ENCODE results near the gene LARP4B. TPM values are rescaled to one million over a fixed set of nuclear protein-coding genes. Genes with fewer than 3 reads are reported as not detected.

Gene LARP4B
- total RNA-seq, 6 experiments from 2014 or later, result 81.5 to 88.1 (median 83.5) TPM

DNA sequence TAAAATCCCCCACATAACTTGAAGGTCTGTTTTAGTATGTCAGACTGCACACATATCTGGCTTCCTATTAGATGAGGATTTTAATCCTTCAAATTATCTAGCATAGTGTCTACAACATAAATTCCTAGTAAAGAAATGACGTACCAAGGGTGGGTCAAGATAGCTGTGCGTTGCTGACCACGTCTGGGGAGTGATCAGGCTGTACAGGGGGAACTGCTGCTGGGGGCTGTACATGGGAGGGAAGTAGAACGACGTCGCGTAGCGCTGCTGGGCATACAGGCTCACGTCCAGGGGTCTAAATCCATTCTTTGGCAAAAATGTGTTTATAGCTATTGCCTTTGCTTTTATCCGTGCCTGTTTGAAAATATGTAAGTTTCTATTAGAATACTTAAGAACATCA lies 102.3 kb downstream of the LARP4B start:
- peaks cover 47% of the 10 kb centered on the region for H3K36me3 Mint-ChIP-seq (ENCODE audit: low read depth)
- no peaks in the 10 kb centered on the region for H3K9me3 Mint-ChIP-seq
- no peaks in the 10 kb centered on the region for H3K4me1 Mint-ChIP-seq (ENCODE audit: low read depth)
- DNase-seq, result no peak
- 0 out of 2 replicates have a peak overlapping the region, but pooled peaks have one; percentile 7 for H3K27ac Mint-ChIP-seq
- no peaks in the 10 kb centered on the region for H3K27me3 Mint-ChIP-seq (ENCODE audit: insufficient read depth)
- no peak overlapping the region for H3K4me3 Mint-ChIP-seq
- TF ChIP-seq, protein P1, sequence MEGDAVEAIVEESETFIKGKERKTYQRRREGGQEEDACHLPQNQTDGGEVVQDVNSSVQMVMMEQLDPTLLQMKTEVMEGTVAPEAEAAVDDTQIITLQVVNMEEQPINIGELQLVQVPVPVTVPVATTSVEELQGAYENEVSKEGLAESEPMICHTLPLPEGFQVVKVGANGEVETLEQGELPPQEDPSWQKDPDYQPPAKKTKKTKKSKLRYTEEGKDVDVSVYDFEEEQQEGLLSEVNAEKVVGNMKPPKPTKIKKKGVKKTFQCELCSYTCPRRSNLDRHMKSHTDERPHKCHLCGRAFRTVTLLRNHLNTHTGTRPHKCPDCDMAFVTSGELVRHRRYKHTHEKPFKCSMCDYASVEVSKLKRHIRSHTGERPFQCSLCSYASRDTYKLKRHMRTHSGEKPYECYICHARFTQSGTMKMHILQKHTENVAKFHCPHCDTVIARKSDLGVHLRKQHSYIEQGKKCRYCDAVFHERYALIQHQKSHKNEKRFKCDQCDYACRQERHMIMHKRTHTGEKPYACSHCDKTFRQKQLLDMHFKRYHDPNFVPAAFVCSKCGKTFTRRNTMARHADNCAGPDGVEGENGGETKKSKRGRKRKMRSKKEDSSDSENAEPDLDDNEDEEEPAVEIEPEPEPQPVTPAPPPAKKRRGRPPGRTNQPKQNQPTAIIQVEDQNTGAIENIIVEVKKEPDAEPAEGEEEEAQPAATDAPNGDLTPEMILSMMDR (IDR thresholded peaks at IDR 0.05), result no peak

DNA sequence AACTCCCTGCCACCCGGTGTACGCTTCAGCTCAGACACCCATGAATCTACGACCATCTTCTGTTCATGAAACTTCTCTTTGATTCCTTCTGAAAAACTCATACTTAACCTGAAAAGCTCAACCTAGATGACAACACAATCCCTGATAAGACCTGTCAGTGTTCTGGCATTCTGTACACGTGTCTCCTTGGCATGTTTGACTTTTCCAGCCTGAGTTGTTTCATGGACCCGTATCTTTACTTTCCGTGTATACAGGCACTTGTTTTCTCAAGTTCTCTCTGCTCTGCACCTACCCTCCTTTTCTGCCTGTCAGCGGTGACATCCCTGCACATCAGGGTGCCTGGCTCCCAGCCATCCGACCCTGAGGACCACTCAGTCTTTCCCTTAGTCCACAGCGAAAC lies 103.3 kb downstream of the LARP4B start:
- Mint-ChIP-seq H3K27ac (no peak overlapping the region), H3K4me1 (ENCODE audit: low read depth) (no peaks in the 10 kb centered on the region), H3K27me3 (ENCODE audit: insufficient read depth) (no peaks in the 10 kb centered on the region), H3K9me3 (no peaks in the 10 kb centered on the region), H3K36me3 (ENCODE audit: low read depth) (peaks cover 47% of the 10 kb centered on the region), H3K4me3 (no peak overlapping the region)
- no peak for DNase-seq
- TF ChIP-seq, protein P1 (IDR thresholded peaks at IDR 0.05), result no peak

DNA sequence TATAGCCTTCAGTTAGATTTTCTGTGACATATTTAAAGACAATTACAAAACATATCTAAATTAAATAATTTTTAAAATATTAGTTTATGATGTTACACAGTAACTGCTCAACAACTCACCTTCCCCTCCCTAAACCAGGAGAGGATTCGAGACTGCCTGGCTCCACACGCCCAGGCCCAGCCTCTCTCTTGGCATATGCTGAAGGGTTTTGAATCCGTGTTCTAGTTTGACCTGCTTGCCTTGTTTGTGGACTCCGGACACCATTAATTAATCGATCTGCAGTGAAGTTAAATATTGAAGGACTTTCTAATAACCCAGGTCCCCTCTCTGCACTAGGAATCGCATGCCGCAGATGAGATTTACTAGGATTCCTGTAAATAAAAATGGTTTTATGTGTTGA lies 106.6 kb downstream of the LARP4B start:
- Mint-ChIP-seq H3K4me3 (no peak overlapping the region), H3K27ac (no peak overlapping the region), H3K4me1 (ENCODE audit: low read depth) (peaks cover 16% of the 10 kb centered on the region), H3K27me3 (ENCODE audit: insufficient read depth) (peaks cover 4% of the 10 kb centered on the region), H3K9me3 (no peaks in the 10 kb centered on the region), H3K36me3 (ENCODE audit: low read depth) (peaks cover 53% of the 10 kb centered on the region)
- TF ChIP-seq, protein P1 (IDR thresholded peaks at IDR 0.05), result no peak
- DNase-seq, result no peak

DNA sequence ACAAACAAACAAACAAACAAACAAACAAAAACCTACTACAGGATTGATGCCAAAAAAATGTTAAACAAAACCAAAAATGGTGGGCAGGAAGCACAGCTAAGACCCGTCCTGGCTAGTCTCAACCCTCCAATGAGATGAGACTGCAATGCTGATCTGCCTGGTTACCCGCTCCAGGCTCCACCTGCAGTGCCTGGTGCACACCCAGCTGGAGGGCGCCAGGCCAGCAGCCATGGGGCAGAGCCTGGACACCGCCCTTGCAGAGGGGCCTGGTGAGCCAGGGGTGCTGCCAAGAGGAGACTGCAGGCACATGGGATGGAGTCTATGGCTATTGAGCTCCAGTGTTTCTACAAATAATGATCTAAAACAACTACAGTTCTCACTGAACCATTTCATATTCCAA lies 107.0 kb downstream of the LARP4B start:
- DNase-seq, result no peak
- Mint-ChIP-seq H3K27ac (no peak overlapping the region), H3K4me3 (no peak overlapping the region), H3K36me3 (ENCODE audit: low read depth) (peaks cover 56% of the 10 kb centered on the region), H3K9me3 (no peaks in the 10 kb centered on the region), H3K27me3 (ENCODE audit: insufficient read depth) (peaks cover 6% of the 10 kb centered on the region), H3K4me1 (ENCODE audit: low read depth) (peaks cover 21% of the 10 kb centered on the region)
- TF ChIP-seq, protein P1 (IDR thresholded peaks at IDR 0.05), result no peak

DNA sequence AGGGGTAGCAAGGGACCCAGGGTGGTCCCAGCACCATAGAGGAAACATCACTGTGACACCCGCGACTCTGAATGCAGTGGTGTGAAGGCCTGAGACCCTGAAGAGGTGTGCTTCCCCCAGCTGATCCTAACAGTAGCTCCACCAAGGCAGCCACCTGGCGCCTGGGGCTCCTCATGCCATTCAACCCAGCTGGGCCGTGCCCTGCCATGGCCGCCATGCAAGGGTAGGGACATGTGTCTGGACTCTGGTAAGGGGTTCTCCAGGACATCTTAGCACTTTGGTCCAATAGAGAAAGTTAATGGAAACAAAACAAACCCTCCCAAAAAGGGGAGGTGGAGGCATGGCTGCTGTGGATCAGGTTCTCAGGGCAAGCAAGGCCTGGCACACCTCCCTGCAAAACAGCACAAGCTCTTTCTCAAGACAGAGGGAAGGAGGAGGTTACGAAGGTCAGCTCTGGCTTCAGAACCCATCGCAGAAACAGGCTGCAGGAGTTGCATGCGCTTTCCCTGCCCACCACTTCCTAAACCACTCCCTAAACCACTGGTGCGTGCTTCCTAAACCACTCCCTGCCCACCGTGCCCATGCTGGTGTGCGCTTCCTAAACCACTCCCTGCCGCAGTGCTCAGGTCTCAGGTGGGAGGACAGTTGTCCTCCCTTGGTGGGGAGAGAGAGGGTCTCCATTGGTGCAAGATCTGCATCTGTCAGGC lies 108.7 kb downstream of the LARP4B start:
- Mint-ChIP-seq H3K27me3 (ENCODE audit: insufficient read depth) (peaks cover 6% of the 10 kb centered on the region), H3K9me3 (no peaks in the 10 kb centered on the region), H3K36me3 (ENCODE audit: low read depth) (peaks cover 46% of the 10 kb centered on the region), H3K4me1 (ENCODE audit: low read depth) (peaks cover 28% of the 10 kb centered on the region), H3K4me3 (no peak overlapping the region), H3K27ac (no peak overlapping the region; the same call in 1 of the 2 replicates)
- DNase-seq, result no peak
- TF ChIP-seq, protein P1 (IDR thresholded peaks at IDR 0.05), result no peak
